ENCODE measurements around the gene CERS6. TPM values are rescaled to one million over a fixed set of nuclear protein-coding genes. Genes with fewer than 3 reads are reported as not detected.

Gene CERS6
- total RNA-seq, 4 donors from 2014 or later, result 35.7 to 60.6 (median 39.2) TPM

GRCh38 chr2:168525716-168526446 is 69.8 kb downstream of the CERS6 start:
- Histone ChIP-seq H3K4me1 (peaks cover 7 to 39% of the 10 kb centered on the region in 2 donors), H3K27me3 (no peaks in the 10 kb centered on the region), H3K4me3 (replicated peaks in 1 of 3) (no peak overlapping the region), H3K36me3 (no peaks in the 10 kb centered on the region), H3K27ac (no peak overlapping the region), H3K9me3 (no peaks in the 10 kb centered on the region)
- intact Hi-C loops (cut with DNase I), result no loop called here
- whole genome bisulfite sequencing, 2 donors, result 65 to 81% methylated on average over 1 of the region's 1 CpG
- no peak for DNase-seq
- no peak for TF ChIP-seq POLR2A (IDR thresholded peaks at IDR 0.05)

DNA sequence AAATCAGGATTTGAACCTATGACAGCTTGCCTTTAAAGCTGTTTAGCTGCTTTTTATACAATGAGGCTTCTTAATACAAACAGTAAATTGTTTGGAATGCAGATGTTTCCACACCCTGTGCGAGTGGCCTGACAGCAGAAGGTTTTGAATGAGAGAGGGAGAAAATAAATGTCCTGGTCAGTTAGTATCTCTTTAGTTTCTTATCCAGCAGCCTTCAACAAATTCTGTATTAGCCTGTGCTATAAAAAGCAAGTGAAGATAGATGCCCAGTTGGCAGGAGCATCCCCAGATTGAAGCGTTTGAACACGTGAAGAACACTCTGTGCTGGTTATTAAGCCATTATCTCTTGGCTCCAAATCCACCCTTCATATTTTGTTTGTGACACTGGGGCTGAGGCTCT is 70.6 kb downstream of the CERS6 start:
- Histone ChIP-seq H3K27ac (no peak overlapping the region), H3K36me3 (no peaks in the 10 kb centered on the region), H3K4me1 (peaks cover 5 to 33% of the 10 kb centered on the region in 2 donors), H3K9me3 (no peaks in the 10 kb centered on the region), H3K27me3 (no peaks in the 10 kb centered on the region), H3K4me3 (replicated peaks in 1 of 3) (no peak overlapping the region)
- 70 to 71% methylated on average over 3 of the region's 3 CpGs for WGBS, 2 donors
- DNase-seq, result no peak
- TF ChIP-seq POLR2A (IDR thresholded peaks at IDR 0.05) (no peak), CTCF (IDR thresholded peaks at IDR 0.05) (no peak)
- intact Hi-C loops (cut with DNase I), result no loop called here

GRCh38 chr2:168528016-168528415 is 71.9 kb downstream of the CERS6 start:
- Histone ChIP-seq H3K9me3 (no peaks in the 10 kb centered on the region), H3K4me1 (peaks cover 0 to 22% of the 10 kb centered on the region in 2 donors), H3K27ac (no peak overlapping the region), H3K27me3 (no peaks in the 10 kb centered on the region), H3K4me3 (replicated peaks in 1 of 3) (no peak overlapping the region), H3K36me3 (no peaks in the 10 kb centered on the region)
- DNase-seq, result no peak
- TF ChIP-seq CTCF (IDR thresholded peaks at IDR 0.05) (no peak), POLR2A (IDR thresholded peaks at IDR 0.05) (no peak)
- intact Hi-C loops (cut with DNase I), result no loop called here

- intact Hi-C loops (cut with DNase I), result no loop called here
- no peak for DNase-seq
- peaks cover 0 to 22% of the 10 kb centered on the region in 2 donors for H3K4me1 ChIP-seq
- no peak overlapping the region for H3K4me3 ChIP-seq (replicated peaks in 1 of 3)
- H3K27ac ChIP-seq, result no peak overlapping the region
- no peak for TF ChIP-seq CTCF (IDR thresholded peaks at IDR 0.05)
- TF ChIP-seq POLR2A (IDR thresholded peaks at IDR 0.05), result no peak
- no peaks in the 10 kb centered on the region for H3K36me3 ChIP-seq
- no peaks in the 10 kb centered on the region for H3K9me3 ChIP-seq
- H3K27me3 ChIP-seq, result no peaks in the 10 kb centered on the region
Observed at GRCh38 chr2:168528469-168528868, 72.4 kb downstream of the CERS6 start.

- H3K4me1 ChIP-seq, result peaks cover 0 to 22% of the 10 kb centered on the region in 2 donors
- DNase-seq, result no peak
- no peaks in the 10 kb centered on the region for H3K27me3 ChIP-seq
- no peaks in the 10 kb centered on the region for H3K9me3 ChIP-seq
- no peaks in the 10 kb centered on the region for H3K36me3 ChIP-seq
- TF ChIP-seq POLR2A (IDR thresholded peaks at IDR 0.05), result no peak
- no peak for TF ChIP-seq CTCF (IDR thresholded peaks at IDR 0.05)
- H3K4me3 ChIP-seq (replicated peaks in 1 of 3), result no peak overlapping the region
- WGBS, 2 donors, result 96 to 99% methylated on average over 2 of the region's 2 CpGs
- intact Hi-C loops (cut with DNase I), result no loop called here
- no peak overlapping the region for H3K27ac ChIP-seq
Observed at GRCh38 chr2:168529054-168529833, 73.2 kb downstream of the CERS6 start.

Data from thyroid gland (tissue), 4 donors.